IMR-90 (cell line): ENCODE measurements around the gene TMEM145. TPM values are rescaled to one million over a fixed set of nuclear protein-coding genes. Genes with fewer than 3 reads are reported as not detected.

Experiments
- ATAC-seq: fragments of 200-7000 bp; cut with Tn5 transposase; 2 replicates; pipeline ENCODE4 v1.9.1; 2020; ENCODE audit warnings: low read depth, mild to moderate bottlenecking, moderate library complexity
- BruUV-seq: library from RNA; stranded (reverse); fragments of 400-500 nt; replicated peaks from 2 replicates; lab custom pipeline; 2021; lab: Mats Ljungman, UMichigan
- CTCF ChIA-PET: fragments of 300-600 bp; formaldehyde crosslinking; extraction: SDS; loops from one replicate; lab custom pipeline; 2021; ENCODE audit warnings: antibody characterized with exemption; lab: Yijun Ruan, JAX
- POLR2A ChIA-PET: fragments of 300-600 bp; sonication (Branson Sonifier 250); formaldehyde crosslinking; loops from one replicate; lab custom pipeline; 2022; ENCODE audit warnings: antibody characterized with exemption; ENCODE audit not compliant: unreplicated experiment; lab: Charles Lee
- DNase-seq: peaks from one replicate; pipeline ENCODE4 v3.0.0; 2013
- H2AFZ ChIP-seq: replicated peaks from 2 replicates; pipeline ENCODE3; 2013; ENCODE audit warnings: low read length, mild to moderate bottlenecking; ENCODE audit not compliant: poor library complexity
- H2AK5ac ChIP-seq: 2 replicates; pipeline ENCODE4 v1.6.1; 2013; ENCODE audit warnings: low read depth, low read length, inconsistent platforms
- H2AK9ac ChIP-seq: replicated peaks from 2 replicates; pipeline ENCODE3; 2013; ENCODE audit warnings: mild to moderate bottlenecking, low read depth, low read length, moderate library complexity; ENCODE audit not compliant: poor library complexity
- H2BK120ac ChIP-seq: 2 replicates; pipeline ENCODE4 v1.6.1; 2013; ENCODE audit warnings: low read depth, low read length, inconsistent platforms
- H2BK15ac ChIP-seq: 3 replicates; pipeline ENCODE4 v1.6.1; 2013; ENCODE audit warnings: low read depth, low read length, inconsistent platforms
- H2BK20ac ChIP-seq: 2 replicates; pipeline ENCODE4 v1.6.1; 2013; ENCODE audit warnings: low read depth, mild to moderate bottlenecking, inconsistent platforms, low read length, moderate library complexity
- H2BK5ac ChIP-seq: 2 replicates; pipeline ENCODE4 v1.6.1; 2013; ENCODE audit warnings: mild to moderate bottlenecking, low read depth, low read length, inconsistent platforms; ENCODE audit not compliant: poor library complexity, severe bottlenecking
- H3K14ac ChIP-seq: replicated peaks from 2 replicates; pipeline ENCODE4 v1.6.1; 2013; ENCODE audit warnings: low read depth, low read length, inconsistent platforms
- H3K18ac ChIP-seq: 2 replicates; pipeline ENCODE4 v1.6.1; 2013; ENCODE audit warnings: low read depth, low read length, control low read depth
- H3K23ac ChIP-seq: 2 replicates; pipeline ENCODE4 v1.6.1; 2013; ENCODE audit warnings: low read depth, low read length, inconsistent platforms
- H3K27ac ChIP-seq: 2 replicates; pipeline ENCODE4 v1.5.1; 2013; ENCODE audit warnings: mild to moderate bottlenecking, control low read depth, low read length; ENCODE audit not compliant: insufficient read depth
- H3K27me3 ChIP-seq: 2 replicates; pipeline ENCODE4 v1.6.1; 2013; ENCODE audit warnings: low read length; ENCODE audit not compliant: control insufficient read depth, insufficient read depth
- H3K36me3 ChIP-seq: 2 replicates; pipeline ENCODE4 v1.6.1; 2013; ENCODE audit warnings: low read length, mixed read lengths; ENCODE audit not compliant: control insufficient read depth, insufficient read depth
- H3K4ac ChIP-seq: 2 replicates; pipeline ENCODE4 v1.6.1; 2013; ENCODE audit warnings: low read depth, low read length, inconsistent platforms
- H3K4me1 ChIP-seq: 2 replicates; pipeline ENCODE4 v1.6.1; 2013; ENCODE audit warnings: low read length, mixed read lengths; ENCODE audit not compliant: control insufficient read depth, insufficient read depth
- H3K4me2 ChIP-seq: 2 replicates; pipeline ENCODE4 v1.6.1; 2013; ENCODE audit warnings: low read depth, mild to moderate bottlenecking, control low read depth, low read length, moderate library complexity
- H3K4me3 ChIP-seq: 2 replicates; pipeline ENCODE4 v1.5.1; 2013; ENCODE audit warnings: low read depth, mild to moderate bottlenecking, control low read depth, low read length, moderate library complexity; ENCODE audit not compliant: insufficient read depth
- H3K56ac ChIP-seq: 2 replicates; pipeline ENCODE4 v1.6.1; 2013; ENCODE audit warnings: low read length, inconsistent platforms; ENCODE audit not compliant: insufficient read depth; ENCODE audit errors: extremely low read depth
- H3K79me1 ChIP-seq, 2 experiments: 2 replicates each; pipeline ENCODE4 v1.6.1; 2013; ENCODE audit warnings: low read length in 2 of 2, inconsistent platforms in 1 of 2, low read depth in 1 of 2
- H3K9ac ChIP-seq: 2 replicates; pipeline ENCODE4 v1.6.1; 2013; ENCODE audit warnings: low read depth, low read length, control low read depth
- H3K9me1 ChIP-seq: 2 replicates; pipeline ENCODE4 v1.6.1; 2013; ENCODE audit warnings: low read length, inconsistent platforms; ENCODE audit not compliant: insufficient read depth
- H3K9me3 ChIP-seq: 2 replicates; pipeline ENCODE4 v1.6.1; 2013; ENCODE audit warnings: low read length; ENCODE audit not compliant: control insufficient read depth, insufficient read depth
- H4K20me1 ChIP-seq: 2 replicates; pipeline ENCODE4 v1.6.1; 2013; ENCODE audit warnings: low read length, inconsistent platforms; ENCODE audit not compliant: insufficient read depth
- H4K5ac ChIP-seq: 2 replicates; pipeline ENCODE4 v1.6.1; 2013; ENCODE audit warnings: mild to moderate bottlenecking, low read depth, low read length, control low read depth
- H4K8ac ChIP-seq, 2 experiments: 2 replicates each; pipeline ENCODE4 v1.6.1; 2013; ENCODE audit warnings: low read depth in 2 of 2, low read length in 2 of 2, control low read depth in 1 of 2, inconsistent platforms in 1 of 2
- H4K91ac ChIP-seq: 2 replicates; pipeline ENCODE4 v1.6.1; 2013; ENCODE audit warnings: low read depth, low read length, inconsistent platforms; ENCODE audit not compliant: insufficient read depth
- CEBPB ChIP-seq: IDR thresholded peaks from 2 replicates; pipeline ENCODE4 v1.6.1; 2012; ENCODE audit warnings: low read depth, low read length, improper control_type of control experiment
- CHD1 ChIP-seq: IDR thresholded peaks from 2 replicates; pipeline ENCODE4 v1.6.1; 2012; ENCODE audit warnings: low read depth, low read length, improper control_type of control experiment
- CTCF ChIP-seq: conservative IDR thresholded peaks from 2 replicates; pipeline ENCODE4 v1.5.1; 2012; ENCODE audit warnings: mild to moderate bottlenecking, low read depth, low read length, improper control_type of control experiment
- ELK1 ChIP-seq: fragments of 150-350 bp; IDR thresholded peaks from 2 replicates; pipeline ENCODE4 v1.6.1; 2016; ENCODE audit warnings: low read depth, mild to moderate bottlenecking, low read length, moderate library complexity, borderline replicate concordance
- FOS ChIP-seq: fragments of 150-350 bp; IDR thresholded peaks from 2 replicates; pipeline ENCODE4 v1.6.1; 2016; ENCODE audit warnings: low read depth, low read length
- MAZ ChIP-seq: IDR thresholded peaks from 2 replicates; pipeline ENCODE4 v1.6.1; 2012; ENCODE audit warnings: low read depth, mild to moderate bottlenecking, low read length, improper control_type of control experiment, moderate library complexity, borderline replicate concordance
- NFE2L2 ChIP-seq: fragments of 150-350 bp; IDR thresholded peaks from 2 replicates; pipeline ENCODE4 v1.6.1; 2016; ENCODE audit warnings: low read depth, mild to moderate bottlenecking, low read length
- POLR2A ChIP-seq: IDR thresholded peaks from 2 replicates; pipeline ENCODE4 v1.6.1; 2012; ENCODE audit warnings: mild to moderate bottlenecking, low read depth, low read length
- RAD21 ChIP-seq: IDR thresholded peaks from 2 replicates; pipeline ENCODE4 v1.6.1; 2012; ENCODE audit warnings: low read length, improper control_type of control experiment
- SMC3 ChIP-seq: fragments of 150-350 bp; IDR thresholded peaks from 2 replicates; pipeline ENCODE4 v1.6.1; 2016; ENCODE audit warnings: low read depth, mild to moderate bottlenecking, antibody characterized with exemption, low read length, moderate library complexity
- USF2 ChIP-seq: fragments of 150-350 bp; IDR thresholded peaks from 2 replicates; pipeline ENCODE4 v1.6.1; 2017; ENCODE audit warnings: mild to moderate bottlenecking, antibody characterized with exemption, low read length, low read depth
- WGBS, 2 experiments: methylation state at CpG; one replicate each; pipeline versions ENCODE4 v1.1.5 to v1.1.7; 2013; ENCODE audit warnings: missing lambda C conversion rate in 2 of 2; ENCODE audit not compliant: insufficient read length in 1 of 2; ENCODE audit errors: extremely low coverage in 2 of 2; 5-methylcytosine and 5-hydroxymethylcytosine counted together
- dilution Hi-C: fragments of 300-500 bp; cut with HindIII; formaldehyde crosslinking; loops from one replicate; pipeline ENCODE4 v1.14.3; 2018; ENCODE audit warnings: low sequenced_read_pairs; ENCODE audit not compliant: unreplicated experiment
- in situ Hi-C: fragments of 300-500 bp; cut with MboI; formaldehyde crosslinking; loops from 3 replicates; pipeline ENCODE4 v1.14.3; 2019; ENCODE audit warnings: low sequenced_read_pairs, inconsistent platforms, mixed read lengths
- intact Hi-C: fragments of 100-400 bp; cut with micrococcal nuclease; formaldehyde crosslinking; loops from 2 replicates; pipeline ENCODE4 v1.10.0; 2022
- polyA plus RNA-seq, 3 experiments: library from polyadenylated mRNA; depleted of rRNA; stranded (reverse); fragments of >200 nt; gene quantifications; 2 replicates each; pipeline ENCODE4 v1.2.3, GENCODE V29; 2012; ENCODE audit warnings: low replicate concordance in 1 of 3
- total RNA-seq: library from RNA; depleted of rRNA; stranded (reverse); fragments of >200 nt; gene quantifications from 2 replicates; pipeline ENCODE4 v1.2.3, GENCODE V29; 2012

The TMEM145 gene
- total and polyA plus RNA-seq, 2 of the 4 experiments (the other 2 are of a cell fraction), result under 0.01 to 0.41 TPM

- H3K27ac ChIP-seq, result no peak overlapping the region
- CTCF ChIA-PET, result no interaction called here
Measured at GRCh38 chr19:42275517-42275916, 37.6 kb upstream of the TMEM145 start.

More at GRCh38 chr19:42275517-42275916, 37.6 kb upstream of the TMEM145 start:
- H2BK120ac ChIP-seq, result no peak overlapping the region
- intact Hi-C loops, result no loop called here
- no peak overlapping the region for H3K4me3 ChIP-seq
- H4K8ac ChIP-seq, result no peak overlapping the region
- dilution Hi-C loops, result no loop called here
- no peak overlapping the region for H4K5ac ChIP-seq
- H4K91ac ChIP-seq, result no peak overlapping the region
- H3K14ac ChIP-seq, result no peak overlapping the region
- H2AK5ac ChIP-seq, result no peak overlapping the region
- H2BK5ac ChIP-seq, result no peak overlapping the region
- peaks cover 29% of the 10 kb centered on the region for H3K4me1 ChIP-seq
- no peak overlapping the region for H3K56ac ChIP-seq
- H2BK20ac ChIP-seq, result no peak overlapping the region
- no peak overlapping the region for H3K18ac ChIP-seq
- in situ Hi-C loops, result no loop called here
- no peak for TF ChIP-seq SMC3
- TF ChIP-seq FOS, result no peak
- no peak for TF ChIP-seq POLR2A
- TF ChIP-seq CTCF, result no peak
- no peak for TF ChIP-seq CEBPB
- no peak for TF ChIP-seq NFE2L2
- no peak for TF ChIP-seq USF2
- TF ChIP-seq ELK1, result no peak
- no peak for TF ChIP-seq RAD21
- no peak for TF ChIP-seq CHD1
- TF ChIP-seq MAZ, result no peak
- H3K9ac ChIP-seq, result no peak overlapping the region; the same call in 1 of the 2 replicates
- no peak overlapping the region for H2BK15ac ChIP-seq
- no peak overlapping the region for H3K4me2 ChIP-seq
- peaks cover 8% of the 10 kb centered on the region; the same call in 1 of the 2 replicates for H3K9me1 ChIP-seq
- H4K20me1 ChIP-seq, result peaks cover 34% of the 10 kb centered on the region; the same call in 1 of the 2 replicates
- peak overlapping the region; percentile 80 for H2AK9ac ChIP-seq
- no peak for ATAC-seq
- no peaks in the 10 kb centered on the region for H3K9me3 ChIP-seq
- no peaks in the 10 kb centered on the region for H3K27me3 ChIP-seq
- H3K23ac ChIP-seq, result no peak overlapping the region
- no TSS peak for BruUV-seq
- H3K36me3 ChIP-seq, result peaks cover 29% of the 10 kb centered on the region
- no peak overlapping the region for H2AFZ ChIP-seq
- peaks cover 39 to 75% of the 10 kb centered on the region in 2 experiments for H3K79me1 ChIP-seq
- WGBS, 2 experiments, result no CpG with 5 or more reads among the region's 3 CpGs
- POLR2A ChIA-PET, result no interaction called here
- DNase-seq, result no peak
- H3K4ac ChIP-seq, result no peak overlapping the region
